Kidney epithelial cell (primary cell): Measurements from ENCODE around the gene SUGCT. TPM values are rescaled to one million over a fixed set of nuclear protein-coding genes. Genes with fewer than 3 reads are reported as not detected.

ENCODE experiments used
- DNase-seq: peaks from one replicate; pipeline ENCODE4 v3.0.0-alpha.2; 2010; ENCODE audit warnings: low read depth
- H3K27me3 ChIP-seq: 2 replicates; pipeline ENCODE4 v1.6.0; 2011; ENCODE audit warnings: low read length; ENCODE audit not compliant: control insufficient read depth, insufficient read depth
- H3K36me3 ChIP-seq: 2 replicates; pipeline ENCODE4 v1.5.1; 2011; ENCODE audit warnings: low read length; ENCODE audit not compliant: control insufficient read depth, insufficient read depth
- H3K4me3 ChIP-seq: 2 replicates; pipeline ENCODE4 v1.5.1; 2011; ENCODE audit warnings: low read depth, mild to moderate bottlenecking, control low read depth, low read length
- CTCF ChIP-seq: IDR thresholded peaks from 2 replicates; pipeline ENCODE4 v1.5.1; 2011; ENCODE audit warnings: mild to moderate bottlenecking, moderate library complexity, low read length, control low read depth, inconsistent platforms; ENCODE audit not compliant: insufficient read depth, poor library complexity, severe bottlenecking
- total RNA-seq: library from RNA; depleted of rRNA; stranded (reverse); fragments of >200 nt; gene quantifications from 2 replicates; pipeline ENCODE4 v1.2.3, GENCODE V29; 2015

The SUGCT gene
- total RNA-seq, 1 donor from 2014 or later: 4.0 TPM

- no peaks in the 10 kb centered on the region for H3K27me3 ChIP-seq
- no peak overlapping the region for H3K4me3 ChIP-seq
- TF ChIP-seq CTCF: no peak
- H3K36me3 ChIP-seq: no peaks in the 10 kb centered on the region
- DNase-seq: no peak
Measured at GRCh38 chr7:40234046-40234445, 99.2 kb downstream of the SUGCT start.

- no peaks in the 10 kb centered on the region for H3K27me3 ChIP-seq
- no peaks in the 10 kb centered on the region for H3K36me3 ChIP-seq
- H3K4me3 ChIP-seq: no peak overlapping the region
- no peak for DNase-seq
- no peak for TF ChIP-seq CTCF
Measured at GRCh38 chr7:40234666-40235065, 99.9 kb downstream of the SUGCT start.

GRCh38 chr7:40237731-40238130 lies 102.9 kb downstream of the SUGCT start:
- TF ChIP-seq CTCF: no peak
- no peak for DNase-seq
- H3K36me3 ChIP-seq: no peaks in the 10 kb centered on the region
- H3K4me3 ChIP-seq: no peak overlapping the region
- H3K27me3 ChIP-seq: no peaks in the 10 kb centered on the region

GRCh38 chr7:40239755-40240303 lies 105.0 kb downstream of the SUGCT start:
- no peaks in the 10 kb centered on the region for H3K36me3 ChIP-seq
- no peak for TF ChIP-seq CTCF
- H3K4me3 ChIP-seq: no peak overlapping the region
- no peaks in the 10 kb centered on the region for H3K27me3 ChIP-seq
- DNase-seq: no peak

GRCh38 chr7:40243076-40243475 lies 108.3 kb downstream of the SUGCT start:
- no peak for DNase-seq
- H3K4me3 ChIP-seq: no peak overlapping the region
- no peaks in the 10 kb centered on the region for H3K27me3 ChIP-seq
- no peaks in the 10 kb centered on the region for H3K36me3 ChIP-seq
- TF ChIP-seq CTCF: no peak

GRCh38 chr7:40244226-40244625 lies 109.4 kb downstream of the SUGCT start:
- Histone ChIP-seq H3K36me3 (no peaks in the 10 kb centered on the region), H3K27me3 (no peaks in the 10 kb centered on the region), H3K4me3 (no peak overlapping the region)
- DNase-seq: no peak
- TF ChIP-seq CTCF: no peak
